Neural cell (in vitro differentiated cells): Measurements from ENCODE around the gene PBX4.

Experiments
- EP300 ChIP-seq: fragments of 450-650 bp; conservative IDR thresholded peaks from 2 replicates; pipeline ENCODE4 v1.6.1; 2014; ENCODE audit warnings: antibody characterized with exemption, mild to moderate bottlenecking, moderate library complexity; ENCODE audit not compliant: poor library complexity, severe bottlenecking
- EZH2 ChIP-seq: fragments of 200-600, 300-800 bp; shearing (Covaris generic), sonication (generic); IDR thresholded peaks from 2 replicates; pipeline ENCODE4 v1.6.1; 2014; ENCODE audit warnings: antibody characterized with exemption, low read length, borderline replicate concordance, mild to moderate bottlenecking; ENCODE audit not compliant: insufficient read depth, poor library complexity, severe bottlenecking
- MXI1 ChIP-seq: fragments of 450-650 bp; conservative IDR thresholded peaks from 2 replicates; pipeline ENCODE4 v1.6.1; 2014; ENCODE audit warnings: antibody characterized with exemption, mild to moderate bottlenecking; ENCODE audit not compliant: poor library complexity, severe bottlenecking
- POLR2AphosphoS5 ChIP-seq: IDR thresholded peaks from 2 replicates; pipeline ENCODE4 v1.6.1; 2012
- TF ChIP-seq, protein P1 (sequence below): IDR thresholded peaks from 2 replicates; pipeline ENCODE4 v1.6.1; 2012; ENCODE audit warnings: borderline replicate concordance
- TF ChIP-seq, protein P2 (sequence below): fragments of 450-650 bp; IDR thresholded peaks from 2 replicates; pipeline ENCODE4 v1.5.1; 2014; ENCODE audit warnings: antibody characterized with exemption, mild to moderate bottlenecking, moderate library complexity; ENCODE audit not compliant: poor library complexity, severe bottlenecking

DNA sequence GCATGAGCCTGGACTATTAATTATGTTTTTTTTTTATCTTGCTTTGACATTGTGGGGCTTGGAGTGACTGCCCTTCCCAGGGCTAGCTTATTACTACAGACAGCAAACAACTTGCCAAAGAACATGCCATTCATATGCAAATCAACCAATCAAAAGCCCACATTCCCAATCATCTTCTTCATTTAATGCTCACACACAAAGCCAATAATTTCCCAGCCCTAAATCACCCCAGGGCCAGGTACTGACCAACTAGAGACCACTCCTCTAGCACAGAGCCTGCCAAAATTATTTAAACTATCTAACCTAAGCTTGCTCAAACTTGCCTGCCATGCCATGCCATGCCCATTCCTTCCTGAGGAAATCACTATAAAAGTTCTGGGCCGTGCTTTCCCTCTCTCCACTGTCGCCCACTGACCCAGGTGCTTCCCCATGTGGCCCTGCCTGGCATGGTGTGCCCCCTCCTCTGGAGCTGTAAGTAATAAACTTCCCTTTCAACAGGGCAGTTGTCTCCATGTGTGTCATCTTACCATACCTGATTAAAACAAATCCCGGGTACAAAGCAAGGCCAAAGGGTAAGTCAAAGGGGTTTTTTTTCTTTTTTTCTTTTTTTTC is 15.7 kb downstream of the PBX4 start:
- TF ChIP-seq, protein P1, sequence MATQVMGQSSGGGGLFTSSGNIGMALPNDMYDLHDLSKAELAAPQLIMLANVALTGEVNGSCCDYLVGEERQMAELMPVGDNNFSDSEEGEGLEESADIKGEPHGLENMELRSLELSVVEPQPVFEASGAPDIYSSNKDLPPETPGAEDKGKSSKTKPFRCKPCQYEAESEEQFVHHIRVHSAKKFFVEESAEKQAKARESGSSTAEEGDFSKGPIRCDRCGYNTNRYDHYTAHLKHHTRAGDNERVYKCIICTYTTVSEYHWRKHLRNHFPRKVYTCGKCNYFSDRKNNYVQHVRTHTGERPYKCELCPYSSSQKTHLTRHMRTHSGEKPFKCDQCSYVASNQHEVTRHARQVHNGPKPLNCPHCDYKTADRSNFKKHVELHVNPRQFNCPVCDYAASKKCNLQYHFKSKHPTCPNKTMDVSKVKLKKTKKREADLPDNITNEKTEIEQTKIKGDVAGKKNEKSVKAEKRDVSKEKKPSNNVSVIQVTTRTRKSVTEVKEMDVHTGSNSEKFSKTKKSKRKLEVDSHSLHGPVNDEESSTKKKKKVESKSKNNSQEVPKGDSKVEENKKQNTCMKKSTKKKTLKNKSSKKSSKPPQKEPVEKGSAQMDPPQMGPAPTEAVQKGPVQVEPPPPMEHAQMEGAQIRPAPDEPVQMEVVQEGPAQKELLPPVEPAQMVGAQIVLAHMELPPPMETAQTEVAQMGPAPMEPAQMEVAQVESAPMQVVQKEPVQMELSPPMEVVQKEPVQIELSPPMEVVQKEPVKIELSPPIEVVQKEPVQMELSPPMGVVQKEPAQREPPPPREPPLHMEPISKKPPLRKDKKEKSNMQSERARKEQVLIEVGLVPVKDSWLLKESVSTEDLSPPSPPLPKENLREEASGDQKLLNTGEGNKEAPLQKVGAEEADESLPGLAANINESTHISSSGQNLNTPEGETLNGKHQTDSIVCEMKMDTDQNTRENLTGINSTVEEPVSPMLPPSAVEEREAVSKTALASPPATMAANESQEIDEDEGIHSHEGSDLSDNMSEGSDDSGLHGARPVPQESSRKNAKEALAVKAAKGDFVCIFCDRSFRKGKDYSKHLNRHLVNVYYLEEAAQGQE: no peak
- TF ChIP-seq, protein P2, sequence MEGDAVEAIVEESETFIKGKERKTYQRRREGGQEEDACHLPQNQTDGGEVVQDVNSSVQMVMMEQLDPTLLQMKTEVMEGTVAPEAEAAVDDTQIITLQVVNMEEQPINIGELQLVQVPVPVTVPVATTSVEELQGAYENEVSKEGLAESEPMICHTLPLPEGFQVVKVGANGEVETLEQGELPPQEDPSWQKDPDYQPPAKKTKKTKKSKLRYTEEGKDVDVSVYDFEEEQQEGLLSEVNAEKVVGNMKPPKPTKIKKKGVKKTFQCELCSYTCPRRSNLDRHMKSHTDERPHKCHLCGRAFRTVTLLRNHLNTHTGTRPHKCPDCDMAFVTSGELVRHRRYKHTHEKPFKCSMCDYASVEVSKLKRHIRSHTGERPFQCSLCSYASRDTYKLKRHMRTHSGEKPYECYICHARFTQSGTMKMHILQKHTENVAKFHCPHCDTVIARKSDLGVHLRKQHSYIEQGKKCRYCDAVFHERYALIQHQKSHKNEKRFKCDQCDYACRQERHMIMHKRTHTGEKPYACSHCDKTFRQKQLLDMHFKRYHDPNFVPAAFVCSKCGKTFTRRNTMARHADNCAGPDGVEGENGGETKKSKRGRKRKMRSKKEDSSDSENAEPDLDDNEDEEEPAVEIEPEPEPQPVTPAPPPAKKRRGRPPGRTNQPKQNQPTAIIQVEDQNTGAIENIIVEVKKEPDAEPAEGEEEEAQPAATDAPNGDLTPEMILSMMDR: no peak
- TF ChIP-seq EZH2: no peak
- no peak for TF ChIP-seq POLR2AphosphoS5
- no peak for TF ChIP-seq MXI1
- no peak for TF ChIP-seq EP300
